WTC11 (cell line): ENCODE measurements around the gene OPTN. TPM values are rescaled to one million over a fixed set of nuclear protein-coding genes. Genes with fewer than 3 reads are reported as not detected.
"Not testable (repeated sequence)": the region's sequence is repeated elsewhere in the genome, so short reads cannot be mapped to it uniquely, and the experiment has no call there.

Experiments
- ATAC-seq: fragments of 200-7000 bp; cut with Tn5 transposase; 2 replicates; pipeline ENCODE4 v1.10.0; 2021; ENCODE audit warnings: mild to moderate bottlenecking, moderate library complexity
- CTCF ChIA-PET: fragments of 300-600 bp; sonication (Branson Sonifier 250); formaldehyde crosslinking; loops from one replicate; lab custom pipeline; 2021; ENCODE audit warnings: antibody characterized with exemption; lab: Charles Lee
- POLR2A ChIA-PET: fragments of 350-600 bp; sonication (Branson Sonifier 250); formaldehyde crosslinking; loops from one replicate; lab custom pipeline; 2021; ENCODE audit warnings: antibody characterized with exemption; lab: Charles Lee
- DNase-seq: peaks from one replicate; pipeline ENCODE4 v3.0.0; 2021; ENCODE audit warnings: low spot score
- H3K27ac Mint-ChIP-seq: 2 replicates; pipeline ENCODE4 v1.8.0; 2021; ENCODE audit warnings: mixed read lengths
- H3K27me3 Mint-ChIP-seq: 2 replicates; pipeline ENCODE4 v1.8.0; 2021; ENCODE audit warnings: low read depth, mild to moderate bottlenecking, moderate library complexity, mixed read lengths
- H3K36me3 Mint-ChIP-seq: 2 replicates; pipeline ENCODE4 v1.8.0; 2021; ENCODE audit warnings: mixed read lengths
- H3K4me1 Mint-ChIP-seq: 2 replicates; pipeline ENCODE4 v1.8.0; 2022; ENCODE audit warnings: mixed read lengths
- H3K4me3 Mint-ChIP-seq: 2 replicates; pipeline ENCODE4 v1.8.0; 2021; ENCODE audit warnings: mild to moderate bottlenecking, moderate library complexity, mixed read lengths
- H3K9me3 Mint-ChIP-seq: 2 replicates; pipeline ENCODE4 v1.8.0; 2021; ENCODE audit warnings: mixed read lengths
- AR ChIP-seq: fragments of 250-450 bp; sonication (Bioruptor Pico); IDR thresholded peaks from 2 replicates; pipeline ENCODE4 v1.9.0; 2021; ENCODE audit warnings: mild to moderate bottlenecking
- ATF1 ChIP-seq: sonication (generic); formaldehyde crosslinking; IDR thresholded peaks from 2 replicates; pipeline ENCODE4 v1.8.1; 2023; ENCODE audit warnings: mild to moderate bottlenecking, moderate library complexity, missing genetic modification reagents
- ATF3 ChIP-seq: sonication (generic); formaldehyde crosslinking; conservative IDR thresholded peaks from 2 replicates; pipeline ENCODE4 v1.8.1; 2022; ENCODE audit warnings: mild to moderate bottlenecking, missing genetic modification reagents
- CBFB ChIP-seq: sonication (generic); formaldehyde crosslinking; IDR thresholded peaks from 2 replicates; pipeline ENCODE4 v1.8.1; 2022; ENCODE audit warnings: mild to moderate bottlenecking, low read depth, missing genetic modification reagents
- CDX4 ChIP-seq: fragments of 250-450 bp; sonication (Bioruptor Pico); IDR thresholded peaks from 2 replicates; pipeline ENCODE4 v1.9.0; 2021; ENCODE audit warnings: moderate library complexity, mild to moderate bottlenecking, inconsistent platforms, borderline replicate concordance
- ETV6 ChIP-seq: sonication (generic); formaldehyde crosslinking; IDR thresholded peaks from 2 replicates; pipeline ENCODE4 v1.8.1; 2022; ENCODE audit warnings: mild to moderate bottlenecking, missing genetic modification reagents
- FOXJ3 ChIP-seq: sonication (generic); formaldehyde crosslinking; IDR thresholded peaks from 2 replicates; pipeline ENCODE4 v1.9.0; 2021; ENCODE audit warnings: missing genetic modification reagents, mild to moderate bottlenecking, borderline replicate concordance
- NR2C2 ChIP-seq: sonication (generic); formaldehyde crosslinking; IDR thresholded peaks from 2 replicates; pipeline ENCODE4 v1.8.0; 2022; ENCODE audit warnings: mild to moderate bottlenecking, missing genetic modification reagents
- PRRX2 ChIP-seq: fragments of 250-450 bp; sonication (Bioruptor Pico); IDR thresholded peaks from 2 replicates; pipeline ENCODE4 v1.8.0; 2021; ENCODE audit warnings: mild to moderate bottlenecking
- RORB ChIP-seq: fragments of 250-450 bp; sonication (Bioruptor Pico); IDR thresholded peaks from 2 replicates; pipeline ENCODE4 v1.9.0; 2021; ENCODE audit warnings: mild to moderate bottlenecking
- SP1 ChIP-seq: sonication (generic); formaldehyde crosslinking; conservative IDR thresholded peaks from 2 replicates; pipeline ENCODE4 v1.8.1; 2022; ENCODE audit warnings: missing genetic modification reagents
- STAT6 ChIP-seq: sonication (generic); formaldehyde crosslinking; conservative IDR thresholded peaks from 2 replicates; pipeline ENCODE4 v1.8.1; 2023; ENCODE audit warnings: mild to moderate bottlenecking, low read depth, missing genetic modification reagents, moderate library complexity
- USF1 ChIP-seq: sonication (generic); formaldehyde crosslinking; IDR thresholded peaks from 2 replicates; pipeline ENCODE4 v1.8.0; 2022; ENCODE audit warnings: mild to moderate bottlenecking, missing genetic modification reagents
- ZNF138 ChIP-seq: sonication (generic); formaldehyde crosslinking; conservative IDR thresholded peaks from 2 replicates; pipeline ENCODE4 v1.8.1; 2022; ENCODE audit warnings: mild to moderate bottlenecking, moderate library complexity, missing genetic modification reagents
- ZNF232 ChIP-seq: sonication (generic); formaldehyde crosslinking; IDR thresholded peaks from 2 replicates; pipeline ENCODE4 v1.8.0; 2022; ENCODE audit warnings: mild to moderate bottlenecking, missing genetic modification reagents
- ZNF263 ChIP-seq: sonication (generic); formaldehyde crosslinking; IDR thresholded peaks from 2 replicates; pipeline ENCODE4 v1.8.1; 2022; ENCODE audit warnings: low read depth, mild to moderate bottlenecking, moderate library complexity, missing genetic modification reagents
- ZNF425 ChIP-seq: fragments of 250-450 bp; sonication (Bioruptor Pico); conservative IDR thresholded peaks from 2 replicates; pipeline ENCODE4 v1.9.0; 2021; ENCODE audit warnings: mild to moderate bottlenecking
- ZNF512 ChIP-seq: sonication (generic); formaldehyde crosslinking; IDR thresholded peaks from 2 replicates; pipeline ENCODE4 v1.8.1; 2022; ENCODE audit warnings: missing genetic modification reagents, borderline replicate concordance
- total RNA-seq: library from RNA; stranded (reverse); gene quantifications from 3 replicates; pipeline ENCODE4 v1.2.3, GENCODE V29; 2021

The OPTN gene
- total RNA-seq, 1 experiment from 2014 or later = 44.3 TPM

GRCh38 chr10:13146379-13146778 is 46.4 kb downstream of the OPTN start:
- POLR2A ChIA-PET = no interaction called here
- H3K27me3 Mint-ChIP-seq = no peaks in the 10 kb centered on the region; the same call in 1 of the 2 replicates
- TF ChIP-seq ZNF232 = no peak
- H3K4me1 Mint-ChIP-seq = no peaks in the 10 kb centered on the region; the same call in 1 of the 2 replicates
- H3K36me3 Mint-ChIP-seq = no peaks in the 10 kb centered on the region
- no peak overlapping the region for H3K4me3 Mint-ChIP-seq
- CTCF ChIA-PET = no interaction called here
- DNase-seq (no peak), ATAC-seq (no peak)
- no peaks in the 10 kb centered on the region; the same call in 1 of the 2 replicates for H3K9me3 Mint-ChIP-seq
- H3K27ac Mint-ChIP-seq = no peak overlapping the region

- DNase-seq (no peak), ATAC-seq (no peak)
- ChIA-PET POLR2A (no interaction called here), CTCF (interaction anchor here (0.8 kb wide), 1 partner anchor 14 kb away, joined by 3 read pairs; the partner anchor contains the start of gene MCM10)
- Mint-ChIP-seq H3K4me1 (no peaks in the 10 kb centered on the region), H3K36me3 (no peaks in the 10 kb centered on the region), H3K27me3 (no peaks in the 10 kb centered on the region; the same call in 1 of the 2 replicates), H3K27ac (no peak overlapping the region), H3K4me3 (no peak overlapping the region), H3K9me3 (no peaks in the 10 kb centered on the region; the same call in 1 of the 2 replicates)
- TF ChIP-seq CBFB (no peak), RORB (no peak), SP1 (CRISPR knock-in tag) (no peak), ZNF512 (CRISPR knock-in tag) (no peak), PRRX2 (no peak), ATF1 (CRISPR knock-in tag) (no peak), FOXJ3 (CRISPR knock-in tag) (no peak), NR2C2 (no peak), ZNF138 (CRISPR knock-in tag) (no peak), STAT6 (CRISPR knock-in tag) (no peak), ZNF425 (CRISPR knock-in tag) (no peak), USF1 (CRISPR knock-in tag) (no peak), ETV6 (CRISPR knock-in tag) (no peak), CDX4 (no peak)
Measured at GRCh38 chr10:13147161-13147560, 47.2 kb downstream of the OPTN start.

GRCh38 chr10:13152296-13152695 is 52.3 kb downstream of the OPTN start:
- TF ChIP-seq NR2C2 (no peak), ZNF138 (CRISPR knock-in tag) (no peak), ZNF232 (no peak), ZNF263 (CRISPR knock-in tag) (no peak), AR (no peak), ETV6 (CRISPR knock-in tag) (no peak), ATF3 (CRISPR knock-in tag) (no peak)
- TF ChIP-seq, all 79 proteins: peak for 0
- H3K27me3 Mint-ChIP-seq = no peaks in the 10 kb centered on the region; the same call in 1 of the 2 replicates
- no peak for ATAC-seq
- no peaks in the 10 kb centered on the region for H3K36me3 Mint-ChIP-seq
- CTCF ChIA-PET = no interaction called here
- POLR2A ChIA-PET = no interaction called here
- no peak overlapping the region for H3K4me3 Mint-ChIP-seq
- H3K4me1 Mint-ChIP-seq = no peaks in the 10 kb centered on the region
- DNase-seq = no peak
- no peak overlapping the region for H3K27ac Mint-ChIP-seq
- no peaks in the 10 kb centered on the region for H3K9me3 Mint-ChIP-seq

GRCh38 chr10:13155860-13156259 is 55.9 kb downstream of the OPTN start:
- H3K27me3 Mint-ChIP-seq, H3K9me3 Mint-ChIP-seq, H3K4me3 Mint-ChIP-seq, CTCF ChIA-PET, H3K36me3 Mint-ChIP-seq, H3K27ac Mint-ChIP-seq, ATAC-seq, DNase-seq, POLR2A ChIA-PET, H3K4me1 Mint-ChIP-seq: not testable (repeated sequence)
